ENCODE data around the gene CRCP. TPM values are rescaled to one million over a fixed set of nuclear protein-coding genes. Genes with fewer than 3 reads are reported as not detected.
A peak's percentile ranks its signal among the peaks of the same experiment; 100 is the strongest.

The CRCP gene
- total RNA-seq, 1 donor from 2014 or later: 26.9 TPM

DNA sequence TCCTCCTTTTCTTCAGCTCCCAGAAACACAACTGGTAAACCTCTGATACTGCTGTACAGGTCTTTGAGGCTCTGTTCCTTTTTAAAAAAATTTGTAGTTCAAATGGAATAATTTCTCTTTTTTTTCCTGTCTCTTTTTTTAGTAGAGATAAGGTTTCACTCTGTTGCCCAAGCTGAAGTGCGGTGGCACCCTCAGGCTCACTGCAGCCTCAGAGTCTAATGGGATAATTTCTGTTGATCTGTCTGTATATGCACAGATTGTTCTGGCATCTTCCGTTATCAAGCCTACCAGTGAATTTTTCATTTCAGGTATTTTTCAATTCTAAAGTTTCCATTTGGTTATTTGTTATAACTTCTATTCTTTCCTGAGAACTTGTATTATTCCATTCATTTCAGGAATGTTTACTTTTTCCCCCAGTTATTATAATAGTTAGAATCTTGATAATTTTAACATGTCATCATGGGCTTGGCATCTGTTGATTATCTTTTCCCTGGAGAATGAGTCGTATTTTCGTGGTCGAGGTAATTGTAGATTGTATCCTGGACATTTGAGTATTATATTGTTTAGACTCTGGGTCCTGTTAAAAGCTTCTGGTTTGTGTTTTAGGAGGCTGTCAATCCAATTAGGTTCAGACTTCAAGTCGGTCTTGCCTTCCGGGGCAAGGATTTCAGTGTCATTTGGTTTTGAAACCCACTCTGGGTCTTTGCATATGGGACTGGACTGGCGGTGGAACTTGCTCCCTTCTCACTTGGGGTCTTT is 24.5 kb downstream of the CRCP start:
- TF ChIP-seq, protein P1, sequence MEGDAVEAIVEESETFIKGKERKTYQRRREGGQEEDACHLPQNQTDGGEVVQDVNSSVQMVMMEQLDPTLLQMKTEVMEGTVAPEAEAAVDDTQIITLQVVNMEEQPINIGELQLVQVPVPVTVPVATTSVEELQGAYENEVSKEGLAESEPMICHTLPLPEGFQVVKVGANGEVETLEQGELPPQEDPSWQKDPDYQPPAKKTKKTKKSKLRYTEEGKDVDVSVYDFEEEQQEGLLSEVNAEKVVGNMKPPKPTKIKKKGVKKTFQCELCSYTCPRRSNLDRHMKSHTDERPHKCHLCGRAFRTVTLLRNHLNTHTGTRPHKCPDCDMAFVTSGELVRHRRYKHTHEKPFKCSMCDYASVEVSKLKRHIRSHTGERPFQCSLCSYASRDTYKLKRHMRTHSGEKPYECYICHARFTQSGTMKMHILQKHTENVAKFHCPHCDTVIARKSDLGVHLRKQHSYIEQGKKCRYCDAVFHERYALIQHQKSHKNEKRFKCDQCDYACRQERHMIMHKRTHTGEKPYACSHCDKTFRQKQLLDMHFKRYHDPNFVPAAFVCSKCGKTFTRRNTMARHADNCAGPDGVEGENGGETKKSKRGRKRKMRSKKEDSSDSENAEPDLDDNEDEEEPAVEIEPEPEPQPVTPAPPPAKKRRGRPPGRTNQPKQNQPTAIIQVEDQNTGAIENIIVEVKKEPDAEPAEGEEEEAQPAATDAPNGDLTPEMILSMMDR (conservative IDR thresholded peaks at IDR 0.05; ENCODE audit: low read depth, low read length): no peak
- no peak overlapping the region for H3K4me3 ChIP-seq (ENCODE audit: low read depth, low read length)
- no peak for DNase-seq (ENCODE audit: low read depth)

DNA sequence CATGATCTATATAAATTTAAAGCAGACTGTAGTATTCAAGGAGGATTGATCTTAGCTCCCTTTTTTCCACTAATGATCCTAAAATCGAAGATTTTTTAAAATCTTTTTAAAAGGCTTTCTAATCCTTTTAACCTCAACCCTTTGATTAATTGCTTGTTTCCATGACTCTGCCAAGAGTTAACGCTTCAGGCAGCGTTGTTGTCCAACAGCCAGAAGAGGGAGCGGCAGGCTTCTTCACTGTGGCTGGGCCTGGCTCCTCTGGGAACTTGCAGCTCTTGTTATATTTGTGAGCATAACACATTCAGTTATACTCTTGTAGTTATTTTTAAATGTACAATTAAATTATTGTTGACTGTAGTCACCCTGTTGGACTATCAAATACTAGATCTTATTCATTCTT is 26.3 kb downstream of the CRCP start:
- no peak for DNase-seq (ENCODE audit: low read depth)
- TF ChIP-seq, protein P1 (conservative IDR thresholded peaks at IDR 0.05; ENCODE audit: low read depth, low read length): peak; percentile 61
- H3K4me3 ChIP-seq (ENCODE audit: low read depth, low read length): no peak overlapping the region

DNA sequence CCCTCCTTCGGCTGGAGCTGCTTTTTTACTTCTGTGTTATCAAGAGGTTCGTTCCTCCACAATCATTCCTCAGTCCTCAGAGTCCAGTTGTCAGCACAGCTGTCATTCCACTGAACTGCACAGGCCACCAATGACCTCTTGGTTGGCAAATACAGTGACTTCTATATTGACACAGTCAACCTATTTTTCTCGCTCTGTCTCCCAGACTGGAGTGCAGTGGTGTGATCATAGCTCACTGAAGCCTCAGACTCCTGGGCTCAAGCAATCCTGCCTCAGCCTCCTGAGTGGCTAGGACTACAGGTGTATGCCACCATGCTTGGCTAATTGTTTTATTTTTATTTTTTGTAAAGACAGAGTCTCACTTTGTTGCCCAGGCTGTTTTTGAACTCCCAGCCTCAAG is 27.7 kb downstream of the CRCP start:
- H3K4me3 ChIP-seq (ENCODE audit: low read depth, low read length): no peak overlapping the region
- DNase-seq (ENCODE audit: low read depth): no peak
- TF ChIP-seq, protein P1 (conservative IDR thresholded peaks at IDR 0.05; ENCODE audit: low read depth, low read length): no peak

DNA sequence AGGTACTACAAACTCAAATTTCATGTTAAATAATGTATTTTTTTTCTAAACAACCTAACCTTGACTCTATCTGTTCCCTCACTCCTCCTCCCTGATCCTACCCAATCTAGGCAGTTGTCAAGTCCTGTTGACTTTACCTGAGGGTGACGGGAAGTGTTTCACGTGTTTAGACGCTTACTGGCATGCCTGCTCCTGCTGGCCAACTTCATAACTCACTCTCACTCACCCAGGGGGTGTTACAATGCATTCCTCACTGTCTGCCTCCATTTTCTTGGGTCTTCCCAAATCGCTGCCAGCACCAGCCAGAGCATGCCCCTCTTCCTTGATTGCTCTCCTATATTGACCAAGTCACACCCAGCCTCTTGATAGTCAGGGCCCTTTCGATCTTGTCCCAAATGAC is 28.3 kb downstream of the CRCP start:
- DNase-seq (ENCODE audit: low read depth): no peak
- TF ChIP-seq, protein P1 (conservative IDR thresholded peaks at IDR 0.05; ENCODE audit: low read depth, low read length): no peak
- H3K4me3 ChIP-seq (ENCODE audit: low read depth, low read length): no peak overlapping the region

DNA sequence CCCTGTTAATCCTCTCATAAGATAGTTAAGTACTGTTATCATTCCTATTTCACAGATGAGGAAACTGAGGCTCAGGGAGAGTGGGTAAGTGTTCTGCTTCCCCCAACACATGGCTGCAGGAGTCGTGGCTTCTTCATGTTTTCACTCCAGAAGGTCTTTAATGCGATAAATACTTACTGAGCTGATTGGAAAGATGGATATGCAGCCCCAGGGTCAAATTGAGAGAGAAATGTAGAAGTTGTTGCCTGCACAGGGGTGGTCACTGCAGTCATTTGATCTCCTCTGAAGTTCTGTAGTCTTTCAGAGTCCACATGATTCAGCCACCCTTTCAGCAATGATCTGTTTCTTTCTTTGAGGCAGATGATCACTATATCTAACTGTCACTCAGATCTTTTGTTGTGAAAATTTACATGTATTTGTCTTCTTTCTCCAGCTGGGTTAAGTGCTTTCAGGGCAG is 29.3 kb downstream of the CRCP start:
- no peak for DNase-seq (ENCODE audit: low read depth)
- no peak overlapping the region for H3K4me3 ChIP-seq (ENCODE audit: low read depth, low read length)
- TF ChIP-seq, protein P1 (conservative IDR thresholded peaks at IDR 0.05; ENCODE audit: low read depth, low read length): no peak

DNA sequence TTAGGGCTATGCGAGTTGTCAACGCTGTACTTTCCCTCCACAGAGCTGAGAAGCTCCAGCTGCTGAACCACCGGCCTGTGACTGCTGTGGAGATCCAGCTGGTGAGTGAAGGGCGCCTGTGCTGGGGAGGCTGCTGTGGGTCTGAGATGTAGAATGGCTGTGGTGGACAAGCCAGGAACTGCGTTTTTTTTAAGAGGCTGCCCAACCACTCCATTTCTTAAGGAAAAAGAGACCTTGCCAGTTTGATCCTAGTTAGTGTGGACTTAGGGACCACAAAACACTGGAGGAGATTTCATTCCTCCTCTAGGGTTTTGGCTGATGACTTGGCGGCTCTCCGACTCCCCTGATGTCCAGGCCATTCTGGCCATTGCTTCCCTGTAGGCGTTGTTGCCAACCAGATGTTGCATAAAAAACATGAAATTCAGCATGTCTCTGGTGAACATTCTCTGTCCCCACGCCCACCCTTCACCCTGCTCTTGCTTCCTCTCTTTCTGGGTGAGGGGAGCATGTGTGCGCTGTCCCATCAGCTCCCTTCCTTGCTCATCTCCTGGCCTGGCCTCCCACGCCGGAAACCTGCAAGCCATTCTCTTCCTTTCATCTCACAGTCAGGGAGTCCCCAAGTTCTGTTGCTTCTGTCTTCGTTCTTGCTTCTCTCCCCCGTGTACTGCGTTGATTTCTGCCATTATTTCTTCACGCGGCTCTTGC is 30.9 kb downstream of the CRCP start:
- DNase-seq (ENCODE audit: low read depth): no peak
- TF ChIP-seq, protein P1 (conservative IDR thresholded peaks at IDR 0.05; ENCODE audit: low read depth, low read length): no peak
- H3K4me3 ChIP-seq (ENCODE audit: low read depth, low read length): no peak overlapping the region
